Breast epithelium (tissue), 3 donors: ENCODE results near the gene FAM180B.

Experiments used
- POLR2A ChIP-seq: fragments of 450-650 bp; IDR thresholded peaks from one replicate; pipeline ENCODE4 v1.6.1; 2016; ENCODE audit warnings: antibody characterized with exemption, mild to moderate bottlenecking, moderate library complexity
- POLR2AphosphoS5 ChIP-seq, 3 donors: sonication (generic); formaldehyde crosslinking; IDR thresholded peaks; one replicate each; pipeline ENCODE4 v1.6.1; 2017; ENCODE audit warnings: antibody characterized with exemption in 3 of 3
- TF ChIP-seq, protein P1 (sequence below), 3 donors: fragments of 450-650 bp; IDR thresholded peaks; one replicate each; pipeline ENCODE4 v1.5.1; 2016 to 2017; ENCODE audit warnings: antibody characterized with exemption in 3 of 3, mild to moderate bottlenecking in 3 of 3, moderate library complexity in 3 of 3

DNA sequence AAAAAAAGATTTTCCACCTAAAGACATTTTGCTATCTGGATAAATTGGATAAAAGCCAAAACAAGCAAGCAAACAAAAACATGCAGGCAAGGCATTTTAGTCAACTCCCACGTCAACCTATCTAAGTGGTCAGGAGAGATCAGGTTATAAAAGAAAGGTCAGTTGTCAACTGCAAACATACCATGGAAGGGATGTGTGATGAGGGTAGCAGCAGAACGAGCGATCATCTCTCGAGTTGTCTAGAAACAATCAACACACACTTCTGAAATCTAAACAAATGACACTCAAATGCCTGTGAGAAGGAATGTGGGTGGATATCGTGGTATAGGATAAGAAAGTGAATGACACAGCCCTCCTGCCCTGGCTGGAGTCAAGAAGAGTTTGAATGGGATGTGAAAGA lies 45.0 kb downstream of the FAM180B start:
- TF ChIP-seq, protein P1, sequence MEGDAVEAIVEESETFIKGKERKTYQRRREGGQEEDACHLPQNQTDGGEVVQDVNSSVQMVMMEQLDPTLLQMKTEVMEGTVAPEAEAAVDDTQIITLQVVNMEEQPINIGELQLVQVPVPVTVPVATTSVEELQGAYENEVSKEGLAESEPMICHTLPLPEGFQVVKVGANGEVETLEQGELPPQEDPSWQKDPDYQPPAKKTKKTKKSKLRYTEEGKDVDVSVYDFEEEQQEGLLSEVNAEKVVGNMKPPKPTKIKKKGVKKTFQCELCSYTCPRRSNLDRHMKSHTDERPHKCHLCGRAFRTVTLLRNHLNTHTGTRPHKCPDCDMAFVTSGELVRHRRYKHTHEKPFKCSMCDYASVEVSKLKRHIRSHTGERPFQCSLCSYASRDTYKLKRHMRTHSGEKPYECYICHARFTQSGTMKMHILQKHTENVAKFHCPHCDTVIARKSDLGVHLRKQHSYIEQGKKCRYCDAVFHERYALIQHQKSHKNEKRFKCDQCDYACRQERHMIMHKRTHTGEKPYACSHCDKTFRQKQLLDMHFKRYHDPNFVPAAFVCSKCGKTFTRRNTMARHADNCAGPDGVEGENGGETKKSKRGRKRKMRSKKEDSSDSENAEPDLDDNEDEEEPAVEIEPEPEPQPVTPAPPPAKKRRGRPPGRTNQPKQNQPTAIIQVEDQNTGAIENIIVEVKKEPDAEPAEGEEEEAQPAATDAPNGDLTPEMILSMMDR (IDR thresholded peaks at IDR 0.05): no peak
- TF ChIP-seq POLR2AphosphoS5 (IDR thresholded peaks at IDR 0.05) (no peak), POLR2A (no peak)
